ENCODE data around the gene C2CD3.
"Not testable (repeated sequence)": the region's sequence is repeated elsewhere in the genome, so short reads cannot be mapped to it uniquely, and the experiment has no call there.

C2CD3 gene

GRCh38 chr11:74081428-74081827 is 89.4 kb downstream of the C2CD3 start:
- H3K9me3 ChIP-seq (ENCODE audit: control insufficient read depth, low read depth, low read length), result no peaks in the 10 kb centered on the region
- H3K36me3 ChIP-seq (ENCODE audit: control insufficient read depth, low read depth, low read length), result peaks cover 4% of the 10 kb centered on the region
- H3K27me3 ChIP-seq (ENCODE audit: control insufficient read depth, insufficient read depth, low read length), result no peaks in the 10 kb centered on the region
- no peak overlapping the region for H3K9ac ChIP-seq (ENCODE audit: low read length)
- H3K4me1 ChIP-seq (ENCODE audit: control insufficient read depth, low read depth, low read length), result no peaks in the 10 kb centered on the region
- no peak overlapping the region for H3K4me3 ChIP-seq (ENCODE audit: low read length)
- no peak overlapping the region for H3K27ac ChIP-seq (ENCODE audit: low read length)

- no peak overlapping the region for H3K9ac ChIP-seq (ENCODE audit: low read length)
- no peaks in the 10 kb centered on the region for H3K4me1 ChIP-seq (ENCODE audit: control insufficient read depth, low read depth, low read length)
- no peaks in the 10 kb centered on the region for H3K27me3 ChIP-seq (ENCODE audit: control insufficient read depth, insufficient read depth, low read length)
- H3K9me3 ChIP-seq (ENCODE audit: control insufficient read depth, low read depth, low read length), result no peaks in the 10 kb centered on the region
- H3K27ac ChIP-seq (ENCODE audit: low read length), result no peak overlapping the region
- H3K36me3 ChIP-seq (ENCODE audit: control insufficient read depth, low read depth, low read length), result peaks cover 18% of the 10 kb centered on the region
- H3K4me3 ChIP-seq (ENCODE audit: low read length), result no peak overlapping the region
Observed at GRCh38 chr11:74077193-74077592, 93.6 kb downstream of the C2CD3 start.

- Histone ChIP-seq H3K4me1 (ENCODE audit: control insufficient read depth, low read depth, low read length) (no peaks in the 10 kb centered on the region), H3K9me3 (ENCODE audit: control insufficient read depth, low read depth, low read length) (no peaks in the 10 kb centered on the region), H3K27ac (ENCODE audit: low read length) (no peak overlapping the region), H3K4me3 (ENCODE audit: low read length) (no peak overlapping the region), H3K36me3 (ENCODE audit: control insufficient read depth, low read depth, low read length) (peaks cover 29% of the 10 kb centered on the region), H3K9ac (ENCODE audit: low read length) (no peak overlapping the region), H3K27me3 (ENCODE audit: control insufficient read depth, insufficient read depth, low read length) (no peaks in the 10 kb centered on the region)
Observed at GRCh38 chr11:74072721-74073120, 98.1 kb downstream of the C2CD3 start.

GRCh38 chr11:74072286-74072685 is 98.5 kb downstream of the C2CD3 start:
- Histone ChIP-seq H3K27me3 (ENCODE audit: control insufficient read depth, insufficient read depth, low read length) (no peaks in the 10 kb centered on the region), H3K36me3 (ENCODE audit: control insufficient read depth, low read depth, low read length) (peaks cover 29% of the 10 kb centered on the region), H3K4me1 (ENCODE audit: control insufficient read depth, low read depth, low read length) (no peaks in the 10 kb centered on the region), H3K4me3 (ENCODE audit: low read length) (no peak overlapping the region), H3K9ac (ENCODE audit: low read length) (no peak overlapping the region), H3K27ac (ENCODE audit: low read length) (no peak overlapping the region), H3K9me3 (ENCODE audit: control insufficient read depth, low read depth, low read length) (no peaks in the 10 kb centered on the region)

GRCh38 chr11:74070723-74071492 is 99.9 kb downstream of the C2CD3 start:
- peaks cover 29% of the 10 kb centered on the region for H3K36me3 ChIP-seq (ENCODE audit: control insufficient read depth, low read depth, low read length)
- no peaks in the 10 kb centered on the region for H3K9me3 ChIP-seq (ENCODE audit: control insufficient read depth, low read depth, low read length)
- H3K4me1 ChIP-seq (ENCODE audit: control insufficient read depth, low read depth, low read length), result no peaks in the 10 kb centered on the region
- no peak overlapping the region for H3K27ac ChIP-seq (ENCODE audit: low read length)
- no peak overlapping the region for H3K4me3 ChIP-seq (ENCODE audit: low read length)
- H3K9ac ChIP-seq (ENCODE audit: low read length), result no peak overlapping the region
- H3K27me3 ChIP-seq (ENCODE audit: control insufficient read depth, insufficient read depth, low read length), result no peaks in the 10 kb centered on the region

DNA sequence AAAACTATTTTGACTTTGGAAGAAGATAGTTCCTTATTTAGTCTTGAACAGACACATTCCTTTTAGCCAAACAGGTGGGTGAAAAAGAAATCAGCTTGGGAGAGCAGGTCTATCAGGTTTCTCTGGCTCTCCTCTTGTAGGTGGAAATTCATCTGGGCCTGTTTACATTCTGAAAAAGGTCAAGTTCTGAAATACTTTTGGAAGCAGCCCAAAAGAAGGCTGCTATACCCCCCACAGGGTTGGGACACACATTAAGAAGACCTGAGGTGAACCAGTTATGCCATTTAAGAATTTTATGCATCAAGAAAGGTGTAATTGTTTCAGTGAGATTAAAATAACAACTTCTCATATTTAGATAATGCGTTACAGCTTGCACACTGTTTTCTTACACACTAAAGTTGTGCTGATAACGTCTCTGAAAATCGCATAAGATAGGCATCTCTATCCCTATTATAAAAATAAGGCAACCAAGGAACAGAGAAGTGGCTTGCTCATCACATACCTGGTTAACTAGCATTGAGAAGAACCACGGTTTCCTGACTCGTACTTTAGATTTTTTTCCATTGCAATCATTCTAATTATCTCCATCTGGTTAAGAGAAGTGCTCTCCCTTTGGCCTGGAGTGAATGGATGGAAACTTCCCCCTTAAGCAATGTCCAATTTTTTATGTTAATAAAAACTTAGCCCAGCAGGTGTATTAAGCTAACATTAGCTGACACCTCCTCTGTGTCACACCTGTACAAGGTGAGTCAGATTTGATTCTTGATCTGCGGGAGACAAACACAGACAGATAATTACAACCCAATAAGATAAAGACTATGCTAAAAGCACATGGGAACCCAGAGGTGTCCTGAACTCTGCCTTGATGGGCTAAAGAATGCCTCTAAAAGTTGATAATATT is 101.4 kb downstream of the C2CD3 start:
- no peak overlapping the region for H3K27ac ChIP-seq (ENCODE audit: low read length)

GRCh38 chr11:74066663-74067062 is 104.1 kb downstream of the C2CD3 start:
- not testable (repeated sequence) for H3K27ac ChIP-seq (ENCODE audit: low read length); H3K9ac ChIP-seq (ENCODE audit: low read length); H3K4me1 ChIP-seq (ENCODE audit: control insufficient read depth, low read depth, low read length); H3K9me3 ChIP-seq (ENCODE audit: control insufficient read depth, low read depth, low read length); H3K27me3 ChIP-seq (ENCODE audit: control insufficient read depth, insufficient read depth, low read length); H3K4me3 ChIP-seq (ENCODE audit: low read length)
- H3K36me3 ChIP-seq (ENCODE audit: control insufficient read depth, low read depth, low read length), result peaks cover 11% of the 10 kb centered on the region

More for the DNA sequence above, 101.4 kb downstream of the C2CD3 start:
- no peaks in the 10 kb centered on the region for H3K27me3 ChIP-seq (ENCODE audit: control insufficient read depth, insufficient read depth, low read length)
- no peak overlapping the region for H3K4me3 ChIP-seq (ENCODE audit: low read length)
- H3K4me1 ChIP-seq (ENCODE audit: control insufficient read depth, low read depth, low read length), result no peaks in the 10 kb centered on the region
- peaks cover 29% of the 10 kb centered on the region for H3K36me3 ChIP-seq (ENCODE audit: control insufficient read depth, low read depth, low read length)
- H3K9ac ChIP-seq (ENCODE audit: low read length), result no peak overlapping the region
- no peaks in the 10 kb centered on the region for H3K9me3 ChIP-seq (ENCODE audit: control insufficient read depth, low read depth, low read length)

- H3K27ac ChIP-seq (ENCODE audit: low read length); H3K9ac ChIP-seq (ENCODE audit: low read length); H3K4me1 ChIP-seq (ENCODE audit: control insufficient read depth, low read depth, low read length); H3K4me3 ChIP-seq (ENCODE audit: low read length); H3K27me3 ChIP-seq (ENCODE audit: control insufficient read depth, insufficient read depth, low read length); H3K9me3 ChIP-seq (ENCODE audit: control insufficient read depth, low read depth, low read length): not testable (repeated sequence)
- H3K36me3 ChIP-seq (ENCODE audit: control insufficient read depth, low read depth, low read length), result peaks cover 11% of the 10 kb centered on the region
Observed at GRCh38 chr11:74065534-74065933, 105.3 kb downstream of the C2CD3 start.

GRCh38 chr11:74063628-74064027 is 107.2 kb downstream of the C2CD3 start:
- H3K4me3 ChIP-seq (ENCODE audit: low read length); H3K9me3 ChIP-seq (ENCODE audit: control insufficient read depth, low read depth, low read length); H3K27me3 ChIP-seq (ENCODE audit: control insufficient read depth, insufficient read depth, low read length); H3K4me1 ChIP-seq (ENCODE audit: control insufficient read depth, low read depth, low read length); H3K36me3 ChIP-seq (ENCODE audit: control insufficient read depth, low read depth, low read length); H3K9ac ChIP-seq (ENCODE audit: low read length); H3K27ac ChIP-seq (ENCODE audit: low read length): not testable (repeated sequence)

GRCh38 chr11:74061599-74061998 is 109.2 kb downstream of the C2CD3 start:
- H3K4me1 ChIP-seq (ENCODE audit: control insufficient read depth, low read depth, low read length); H3K27ac ChIP-seq (ENCODE audit: low read length); H3K9me3 ChIP-seq (ENCODE audit: control insufficient read depth, low read depth, low read length); H3K9ac ChIP-seq (ENCODE audit: low read length); H3K27me3 ChIP-seq (ENCODE audit: control insufficient read depth, insufficient read depth, low read length); H3K4me3 ChIP-seq (ENCODE audit: low read length); H3K36me3 ChIP-seq (ENCODE audit: control insufficient read depth, low read depth, low read length): not testable (repeated sequence)

- H3K9ac ChIP-seq (ENCODE audit: low read length), result no peak overlapping the region
- no peaks in the 10 kb centered on the region for H3K9me3 ChIP-seq (ENCODE audit: control insufficient read depth, low read depth, low read length)
- no peak overlapping the region for H3K27ac ChIP-seq (ENCODE audit: low read length)
- H3K27me3 ChIP-seq (ENCODE audit: control insufficient read depth, insufficient read depth, low read length), result no peaks in the 10 kb centered on the region
- H3K4me3 ChIP-seq (ENCODE audit: low read length), result no peak overlapping the region
- H3K36me3 ChIP-seq (ENCODE audit: control insufficient read depth, low read depth, low read length), result peaks cover 3% of the 10 kb centered on the region
- no peaks in the 10 kb centered on the region for H3K4me1 ChIP-seq (ENCODE audit: control insufficient read depth, low read depth, low read length)
Observed at GRCh38 chr11:74057249-74058151, 113.3 kb downstream of the C2CD3 start.

Data from iPS-18a (cell line).